ENCODE measurements around the gene SERINC5.
A peak's percentile ranks its signal among the peaks of the same experiment; 100 is the strongest.

The SERINC5 gene

GRCh38 chr5:80076131-80077050 lies 179.5 kb downstream of the SERINC5 start:
- H3K79me1 ChIP-seq (ENCODE audit: low read depth, low read length): no peaks in the 10 kb centered on the region
- no peak overlapping the region for H2AK5ac ChIP-seq (ENCODE audit: low read depth, low read length)
- H4K8ac ChIP-seq (ENCODE audit: low read depth, low read length): no peak overlapping the region
- H3K27ac ChIP-seq (replicated peaks; ENCODE audit: low read length): no peak overlapping the region
- no peak overlapping the region for H3K4me3 ChIP-seq (ENCODE audit: low read length in 2 of 2)
- no peaks in the 10 kb centered on the region for H3K4me1 ChIP-seq (ENCODE audit: control insufficient read depth in 2 of 2, insufficient read depth in 1 of 2, low read depth in 1 of 2, low read length in 2 of 2)
- peak overlapping the region; percentile 28 for H3K23ac ChIP-seq (ENCODE audit: low read depth, low read length, poor library complexity)
- no peak overlapping the region for H3K14ac ChIP-seq (ENCODE audit: low read length)
- no peak overlapping the region for H2BK15ac ChIP-seq (ENCODE audit: low read length)
- WGBS, 2 donors (ENCODE audit: extremely low coverage in 2 of 2, insufficient read length in 2 of 2, insufficient replicate concordance in 1 of 2): no CpG with 5 or more reads among the region's 10 CpGs
- peaks cover 1 to 3% of the 10 kb centered on the region in 2 donors for H3K36me3 ChIP-seq (replicated peaks in 1 of 2; ENCODE audit: control insufficient read depth in 2 of 2, insufficient read depth in 2 of 2, low read length in 2 of 2)
- no peak overlapping the region for H3K18ac ChIP-seq (ENCODE audit: low read length)
- no peak overlapping the region for H3K4ac ChIP-seq (ENCODE audit: low read length)
- no peak for DNase-seq (ENCODE audit: low spot score)
- no peaks in the 10 kb centered on the region for H3K9me3 ChIP-seq (replicated peaks in 1 of 2; ENCODE audit: control insufficient read depth in 2 of 2, insufficient read depth in 1 of 2, low read depth in 1 of 2, low read length in 2 of 2)
- H2BK120ac ChIP-seq (ENCODE audit: low read depth, low read length): no peak overlapping the region
- H3K27me3 ChIP-seq (ENCODE audit: control insufficient read depth in 3 of 3, insufficient read depth in 3 of 3, low read depth in 1 of 3, low read length in 3 of 3): no peaks in the 10 kb centered on the region
- H3K9ac ChIP-seq (ENCODE audit: low read depth, low read length, poor library complexity): no peak overlapping the region
- H3K4me2 ChIP-seq (ENCODE audit: insufficient read depth, low read length, poor library complexity, severe bottlenecking): no peak overlapping the region
- H4K91ac ChIP-seq (ENCODE audit: low read depth, low read length, poor library complexity): no peak overlapping the region
- no peak overlapping the region for H2AFZ ChIP-seq (ENCODE audit: low read length)
- no peak overlapping the region for H2BK5ac ChIP-seq (ENCODE audit: low read length)
- no peak overlapping the region for H2BK12ac ChIP-seq (ENCODE audit: low read length)

GRCh38 chr5:80072103-80073073 lies 183.5 kb downstream of the SERINC5 start:
- no peaks in the 10 kb centered on the region for H3K9me3 ChIP-seq (replicated peaks in 1 of 2; ENCODE audit: control insufficient read depth in 2 of 2, insufficient read depth in 1 of 2, low read depth in 1 of 2, low read length in 2 of 2)
- no peak overlapping the region for H3K14ac ChIP-seq (ENCODE audit: low read length)
- H3K4me1 ChIP-seq (ENCODE audit: control insufficient read depth in 2 of 2, insufficient read depth in 1 of 2, low read depth in 1 of 2, low read length in 2 of 2): peaks cover 6 to 13% of the 10 kb centered on the region in 2 donors
- H2AFZ ChIP-seq (ENCODE audit: low read length): no peak overlapping the region
- no peak overlapping the region for H3K4me3 ChIP-seq (ENCODE audit: low read length in 2 of 2)
- no peak overlapping the region for H4K91ac ChIP-seq (ENCODE audit: low read depth, low read length, poor library complexity)
- H3K4me2 ChIP-seq (ENCODE audit: insufficient read depth, low read length, poor library complexity, severe bottlenecking): no peak overlapping the region
- H3K36me3 ChIP-seq (replicated peaks in 1 of 2; ENCODE audit: control insufficient read depth in 2 of 2, insufficient read depth in 2 of 2, low read length in 2 of 2): peaks cover 1 to 3% of the 10 kb centered on the region in 2 donors
- H3K18ac ChIP-seq (ENCODE audit: low read length): no peak overlapping the region
- no peak overlapping the region for H3K4ac ChIP-seq (ENCODE audit: low read length)
- no peaks in the 10 kb centered on the region for H3K27me3 ChIP-seq (ENCODE audit: control insufficient read depth in 3 of 3, insufficient read depth in 3 of 3, low read depth in 1 of 3, low read length in 3 of 3)
- no peak for DNase-seq (ENCODE audit: low spot score)
- no peak overlapping the region for H4K8ac ChIP-seq (ENCODE audit: low read depth, low read length)
- no CpG with 5 or more reads among the region's 10 CpGs for WGBS, 2 donors (ENCODE audit: extremely low coverage in 2 of 2, insufficient read length in 2 of 2, insufficient replicate concordance in 1 of 2)
- no peak overlapping the region for H2BK15ac ChIP-seq (ENCODE audit: low read length)
- no peak overlapping the region for H2BK120ac ChIP-seq (ENCODE audit: low read depth, low read length)
- no peak overlapping the region for H3K27ac ChIP-seq (replicated peaks; ENCODE audit: low read length)
- no peak overlapping the region for H3K9ac ChIP-seq (ENCODE audit: low read depth, low read length, poor library complexity)
- no peak overlapping the region for H2BK12ac ChIP-seq (ENCODE audit: low read length)
- no peak overlapping the region for H2BK5ac ChIP-seq (ENCODE audit: low read length)
- H3K23ac ChIP-seq (ENCODE audit: low read depth, low read length, poor library complexity): no peak overlapping the region
- no peaks in the 10 kb centered on the region for H3K79me1 ChIP-seq (ENCODE audit: low read depth, low read length)
- H2AK5ac ChIP-seq (ENCODE audit: low read depth, low read length): no peak overlapping the region

GRCh38 chr5:80071510-80072021 lies 184.3 kb downstream of the SERINC5 start:
- Histone ChIP-seq H3K4me2 (ENCODE audit: insufficient read depth, low read length, poor library complexity, severe bottlenecking) (no peak overlapping the region), H2BK15ac (ENCODE audit: low read length) (no peak overlapping the region), H2AK5ac (ENCODE audit: low read depth, low read length) (no peak overlapping the region), H4K8ac (ENCODE audit: low read depth, low read length) (no peak overlapping the region), H3K4ac (ENCODE audit: low read length) (no peak overlapping the region), H4K91ac (ENCODE audit: low read depth, low read length, poor library complexity) (no peak overlapping the region), H3K79me1 (ENCODE audit: low read depth, low read length) (no peaks in the 10 kb centered on the region), H3K9me3 (replicated peaks in 1 of 2; ENCODE audit: control insufficient read depth in 2 of 2, insufficient read depth in 1 of 2, low read depth in 1 of 2, low read length in 2 of 2) (no peaks in the 10 kb centered on the region), H3K36me3 (replicated peaks in 1 of 2; ENCODE audit: control insufficient read depth in 2 of 2, insufficient read depth in 2 of 2, low read length in 2 of 2) (peaks cover 0 to 3% of the 10 kb centered on the region in 2 donors), H3K4me1 (ENCODE audit: control insufficient read depth in 2 of 2, insufficient read depth in 1 of 2, low read depth in 1 of 2, low read length in 2 of 2) (peaks cover 6 to 13% of the 10 kb centered on the region in 2 donors), H3K18ac (ENCODE audit: low read length) (no peak overlapping the region), H3K27me3 (ENCODE audit: control insufficient read depth in 3 of 3, insufficient read depth in 3 of 3, low read depth in 1 of 3, low read length in 3 of 3) (no peaks in the 10 kb centered on the region), H2BK120ac (ENCODE audit: low read depth, low read length) (no peak overlapping the region), H3K27ac (replicated peaks; ENCODE audit: low read length) (no peak overlapping the region), H3K23ac (ENCODE audit: low read depth, low read length, poor library complexity) (no peak overlapping the region), H3K9ac (ENCODE audit: low read depth, low read length, poor library complexity) (no peak overlapping the region), H2BK5ac (ENCODE audit: low read length) (no peak overlapping the region), H2BK12ac (ENCODE audit: low read length) (no peak overlapping the region), H3K14ac (ENCODE audit: low read length) (no peak overlapping the region), H3K4me3 (ENCODE audit: low read length in 2 of 2) (no peak overlapping the region), H2AFZ (ENCODE audit: low read length) (no peak overlapping the region)
- WGBS, 2 donors (ENCODE audit: extremely low coverage in 2 of 2, insufficient read length in 2 of 2, insufficient replicate concordance in 1 of 2): no CpG with 5 or more reads among the region's 2 CpGs
- DNase-seq (ENCODE audit: low spot score): no peak

All from neuronal stem cell (in vitro differentiated cells).